ENCODE measurements around the gene MBNL2.
"Not testable (repeated sequence)": the region's sequence is repeated elsewhere in the genome, so short reads cannot be mapped to it uniquely, and the experiment has no call there.

Gene MBNL2

GRCh38 chr13:97332742-97333141 is 110.6 kb downstream of the MBNL2 start:
- no peak for DNase-seq

- no peak for DNase-seq
Measured at GRCh38 chr13:97333983-97334382, 111.8 kb downstream of the MBNL2 start.

GRCh38 chr13:97334690-97335089 is 112.6 kb downstream of the MBNL2 start:
- DNase-seq, result no peak

GRCh38 chr13:97335488-97336134 is 113.5 kb downstream of the MBNL2 start:
- no peak for DNase-seq

- no peak for DNase-seq
Measured at GRCh38 chr13:97337985-97338499, 115.9 kb downstream of the MBNL2 start.

GRCh38 chr13:97338571-97338970 is 116.4 kb downstream of the MBNL2 start:
- no peak for DNase-seq

GRCh38 chr13:97339019-97339987 is 117.2 kb downstream of the MBNL2 start:
- peak; percentile 72 for DNase-seq

- no peak for DNase-seq
Measured at GRCh38 chr13:97339988-97340749, 118.0 kb downstream of the MBNL2 start.

- DNase-seq, result no peak
Measured at GRCh38 chr13:97341135-97341534, 119.0 kb downstream of the MBNL2 start.

- DNase-seq, result no peak
Measured at GRCh38 chr13:97342136-97342535, 120.0 kb downstream of the MBNL2 start.

- no peak for DNase-seq
Measured at GRCh38 chr13:97342936-97343335, 120.8 kb downstream of the MBNL2 start.

GRCh38 chr13:97344265-97345175 is 122.4 kb downstream of the MBNL2 start:
- peak; percentile 20 for DNase-seq

GRCh38 chr13:97346097-97346496 is 124.0 kb downstream of the MBNL2 start:
- no peak for DNase-seq

- DNase-seq, result no peak
Measured at GRCh38 chr13:97346561-97347254, 124.6 kb downstream of the MBNL2 start.

GRCh38 chr13:97347255-97347932 is 125.3 kb downstream of the MBNL2 start:
- DNase-seq, result no peak

- DNase-seq, result no peak
Measured at GRCh38 chr13:97348569-97349100, 126.5 kb downstream of the MBNL2 start.

- DNase-seq, result not testable (repeated sequence)
Measured at GRCh38 chr13:97352012-97352411, 129.9 kb downstream of the MBNL2 start.

GRCh38 chr13:97352815-97353214 is 130.7 kb downstream of the MBNL2 start:
- DNase-seq, result no peak

- DNase-seq, result no peak
Measured at GRCh38 chr13:97353927-97354675, 132.0 kb downstream of the MBNL2 start.

GRCh38 chr13:97354808-97355207 is 132.7 kb downstream of the MBNL2 start:
- no peak for DNase-seq
